DOHH2 (cell line): Measurements from ENCODE around the gene RARB.

Experiments used
- H3F3A ChIP-seq: fragments of 200-600 bp; sonication (generic), shearing (Covaris generic); 2 replicates; pipeline ENCODE4 v1.6.0; 2016; ENCODE audit warnings: antibody characterized with exemption, mild to moderate bottlenecking; ENCODE audit not compliant: control insufficient read depth, insufficient read depth
- H3K27ac ChIP-seq: fragments of 200-600 bp; sonication (generic); 2 replicates; pipeline ENCODE4 v1.5.1; 2014; ENCODE audit warnings: low read depth, mild to moderate bottlenecking, low read length, moderate library complexity
- H3K27me3 ChIP-seq: fragments of 200-600 bp; sonication (generic); 2 replicates; pipeline ENCODE4 v1.6.1; 2014; ENCODE audit warnings: mild to moderate bottlenecking, low read length, mixed read lengths; ENCODE audit not compliant: control insufficient read depth
- H3K36me3 ChIP-seq: fragments of 200-600 bp; sonication (generic); 2 replicates; pipeline ENCODE4 v1.6.1; 2014; ENCODE audit warnings: mild to moderate bottlenecking, low read length, moderate library complexity, mixed read lengths; ENCODE audit not compliant: control insufficient read depth
- H3K4me1 ChIP-seq: fragments of 200-600 bp; sonication (generic); 2 replicates; pipeline ENCODE4 v1.6.1; 2014; ENCODE audit warnings: mild to moderate bottlenecking, low read length, mixed read lengths; ENCODE audit not compliant: control insufficient read depth
- H3K4me2 ChIP-seq: fragments of 200-600 bp; sonication (generic); 2 replicates; pipeline ENCODE4 v1.6.0; 2014; ENCODE audit warnings: mild to moderate bottlenecking, low read length, moderate library complexity
- H3K4me3 ChIP-seq: fragments of 200-600 bp; sonication (generic); 2 replicates; pipeline ENCODE4 v1.5.1; 2014; ENCODE audit warnings: mild to moderate bottlenecking, low read length, mixed read lengths
- H3K79me2 ChIP-seq: fragments of 200-600 bp; sonication (generic); 2 replicates; pipeline ENCODE4 v1.6.1; 2014; ENCODE audit warnings: mild to moderate bottlenecking, low read length, mixed read lengths; ENCODE audit not compliant: control insufficient read depth
- H3K9me2 ChIP-seq: fragments of 200-600 bp; sonication (generic); replicated peaks from 2 replicates; pipeline ENCODE4 v1.6.1; 2014; ENCODE audit warnings: mild to moderate bottlenecking, low read length, mixed read lengths; ENCODE audit not compliant: control insufficient read depth
- H3K9me3 ChIP-seq: fragments of 200-600 bp; sonication (generic); 2 replicates; pipeline ENCODE4 v1.6.1; 2014; ENCODE audit warnings: antibody characterized with exemption, low read length, mixed read lengths; ENCODE audit not compliant: control insufficient read depth, insufficient read depth
- H4K20me1 ChIP-seq: fragments of 200-600 bp; sonication (generic); 2 replicates; pipeline ENCODE4 v1.6.0; 2014; ENCODE audit warnings: low read depth, mild to moderate bottlenecking, antibody characterized with exemption, low read length, moderate library complexity; ENCODE audit not compliant: control insufficient read depth, insufficient read depth
- EZH2phosphoT487 ChIP-seq: fragments of 200-600 bp; sonication (generic); IDR thresholded peaks from 2 replicates; pipeline ENCODE4 v1.6.1; 2017; ENCODE audit warnings: borderline replicate concordance, mild to moderate bottlenecking, antibody characterized with exemption, low read length, moderate library complexity, mixed read lengths
- TF ChIP-seq, protein P1 (sequence below): fragments of 200-600 bp; sonication (generic); IDR thresholded peaks from one replicate; pipeline ENCODE4 v1.5.1; 2014; ENCODE audit warnings: antibody characterized with exemption, mild to moderate bottlenecking, low read depth, low read length; ENCODE audit not compliant: poor library complexity, severe bottlenecking

RARB gene

DNA sequence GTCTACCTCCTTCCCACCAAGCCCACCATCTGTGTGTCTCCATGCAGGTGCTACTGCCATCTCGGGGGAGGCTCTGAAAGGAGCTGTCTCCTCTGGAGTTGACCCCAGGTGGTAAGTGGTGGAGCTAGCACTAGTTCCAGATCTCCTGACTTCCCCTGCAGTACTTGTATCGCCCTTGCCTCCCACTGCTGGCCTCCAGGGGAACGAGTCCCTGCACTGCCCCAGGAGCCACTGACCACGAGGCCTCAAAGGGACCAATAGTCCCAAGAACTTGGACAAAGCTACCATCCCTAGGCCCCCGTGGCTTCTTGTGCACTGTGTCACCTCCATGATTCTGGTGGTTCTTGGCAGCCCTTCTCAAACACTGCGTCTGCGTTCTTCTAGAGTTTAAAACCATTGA is 137.7 kb downstream of the RARB start:
- Histone ChIP-seq H3F3A (no peaks in the 10 kb centered on the region), H3K36me3 (no peaks in the 10 kb centered on the region), H3K4me1 (no peaks in the 10 kb centered on the region)

DNA sequence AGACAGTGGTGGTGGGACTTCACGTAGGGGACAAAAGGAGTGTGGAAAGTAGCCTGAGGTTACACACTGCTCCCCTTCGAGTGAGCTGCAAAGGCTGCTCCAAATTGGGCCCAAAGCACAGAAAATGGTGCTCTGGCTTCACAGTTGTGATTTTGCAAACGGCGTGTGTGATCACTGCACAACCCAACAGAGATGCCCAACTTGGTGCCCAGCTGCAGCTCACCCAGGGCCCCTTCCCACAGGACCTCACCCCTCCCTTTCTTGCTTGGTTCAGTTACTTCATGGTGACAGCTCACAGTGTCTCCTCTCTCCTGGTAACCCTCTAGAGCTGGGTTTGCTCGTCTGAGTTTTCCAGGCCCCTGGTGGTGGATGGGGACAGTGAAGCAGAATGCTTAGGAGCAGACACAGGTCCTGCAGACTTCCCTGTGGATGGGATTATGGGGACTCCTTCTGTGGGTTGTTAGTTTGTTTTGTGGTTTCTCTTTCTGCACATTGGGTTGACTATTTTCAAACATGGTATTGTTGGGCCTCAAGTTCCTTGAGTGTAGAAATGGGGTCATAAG is 138.4 kb downstream of the RARB start:
- no peaks in the 10 kb centered on the region for H3K79me2 ChIP-seq
- H3K36me3 ChIP-seq, result no peaks in the 10 kb centered on the region
- no peaks in the 10 kb centered on the region for H3K4me1 ChIP-seq
- H3K9me2 ChIP-seq, result no peaks in the 10 kb centered on the region
- no peaks in the 10 kb centered on the region for H3F3A ChIP-seq
- H3K4me2 ChIP-seq, result no peak overlapping the region
- TF ChIP-seq, protein P1, sequence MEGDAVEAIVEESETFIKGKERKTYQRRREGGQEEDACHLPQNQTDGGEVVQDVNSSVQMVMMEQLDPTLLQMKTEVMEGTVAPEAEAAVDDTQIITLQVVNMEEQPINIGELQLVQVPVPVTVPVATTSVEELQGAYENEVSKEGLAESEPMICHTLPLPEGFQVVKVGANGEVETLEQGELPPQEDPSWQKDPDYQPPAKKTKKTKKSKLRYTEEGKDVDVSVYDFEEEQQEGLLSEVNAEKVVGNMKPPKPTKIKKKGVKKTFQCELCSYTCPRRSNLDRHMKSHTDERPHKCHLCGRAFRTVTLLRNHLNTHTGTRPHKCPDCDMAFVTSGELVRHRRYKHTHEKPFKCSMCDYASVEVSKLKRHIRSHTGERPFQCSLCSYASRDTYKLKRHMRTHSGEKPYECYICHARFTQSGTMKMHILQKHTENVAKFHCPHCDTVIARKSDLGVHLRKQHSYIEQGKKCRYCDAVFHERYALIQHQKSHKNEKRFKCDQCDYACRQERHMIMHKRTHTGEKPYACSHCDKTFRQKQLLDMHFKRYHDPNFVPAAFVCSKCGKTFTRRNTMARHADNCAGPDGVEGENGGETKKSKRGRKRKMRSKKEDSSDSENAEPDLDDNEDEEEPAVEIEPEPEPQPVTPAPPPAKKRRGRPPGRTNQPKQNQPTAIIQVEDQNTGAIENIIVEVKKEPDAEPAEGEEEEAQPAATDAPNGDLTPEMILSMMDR, result no peak
- no peak for TF ChIP-seq EZH2phosphoT487
- H3K4me3 ChIP-seq, result no peak overlapping the region
- no peak overlapping the region for H3K27ac ChIP-seq
- no peaks in the 10 kb centered on the region for H3K27me3 ChIP-seq
- no peaks in the 10 kb centered on the region for H4K20me1 ChIP-seq
- no peaks in the 10 kb centered on the region for H3K9me3 ChIP-seq

More for the DNA sequence above, 137.7 kb downstream of the RARB start:
- no peaks in the 10 kb centered on the region for H3K9me2 ChIP-seq
- no peak overlapping the region for H3K27ac ChIP-seq
- H3K4me2 ChIP-seq, result no peak overlapping the region
- no peaks in the 10 kb centered on the region for H3K27me3 ChIP-seq
- H3K79me2 ChIP-seq, result no peaks in the 10 kb centered on the region
- TF ChIP-seq EZH2phosphoT487, result no peak
- TF ChIP-seq, protein P1, result no peak
- no peak overlapping the region for H3K4me3 ChIP-seq
- H4K20me1 ChIP-seq, result no peaks in the 10 kb centered on the region
- no peaks in the 10 kb centered on the region for H3K9me3 ChIP-seq

DNA sequence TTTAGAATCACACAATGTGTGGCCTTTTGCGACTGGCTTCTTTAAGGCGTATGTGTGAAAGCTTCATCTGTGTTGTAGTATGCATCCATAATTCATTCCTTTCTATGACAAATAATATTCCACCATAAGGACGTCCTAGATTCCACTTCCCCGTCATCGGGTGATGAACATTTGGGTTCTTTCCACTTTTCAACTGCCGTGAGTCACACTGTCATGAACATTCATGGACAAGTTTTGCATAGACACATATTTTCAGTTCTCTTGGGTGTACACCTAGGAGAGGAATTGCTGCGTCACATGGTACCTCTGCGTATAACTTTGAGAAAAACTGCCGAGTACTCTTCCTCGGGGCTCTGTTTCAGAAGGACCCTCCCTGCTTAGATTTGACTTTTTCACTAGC is 139.3 kb downstream of the RARB start:
- Histone ChIP-seq H3K79me2 (no peaks in the 10 kb centered on the region), H4K20me1 (no peaks in the 10 kb centered on the region), H3K27me3 (no peaks in the 10 kb centered on the region), H3K4me2 (no peak overlapping the region), H3K27ac (no peak overlapping the region), H3K36me3 (no peaks in the 10 kb centered on the region), H3K4me1 (no peaks in the 10 kb centered on the region), H3K9me2 (no peaks in the 10 kb centered on the region), H3F3A (no peaks in the 10 kb centered on the region), H3K9me3 (no peaks in the 10 kb centered on the region), H3K4me3 (no peak overlapping the region)
- TF ChIP-seq, protein P1, result no peak
- TF ChIP-seq EZH2phosphoT487, result no peak
